ENCODE results near the gene SMCHD1.

GRCh38 chr18:2609604-2610003, 45.9 kb upstream of the SMCHD1 start:
- TF ChIP-seq, protein P1, sequence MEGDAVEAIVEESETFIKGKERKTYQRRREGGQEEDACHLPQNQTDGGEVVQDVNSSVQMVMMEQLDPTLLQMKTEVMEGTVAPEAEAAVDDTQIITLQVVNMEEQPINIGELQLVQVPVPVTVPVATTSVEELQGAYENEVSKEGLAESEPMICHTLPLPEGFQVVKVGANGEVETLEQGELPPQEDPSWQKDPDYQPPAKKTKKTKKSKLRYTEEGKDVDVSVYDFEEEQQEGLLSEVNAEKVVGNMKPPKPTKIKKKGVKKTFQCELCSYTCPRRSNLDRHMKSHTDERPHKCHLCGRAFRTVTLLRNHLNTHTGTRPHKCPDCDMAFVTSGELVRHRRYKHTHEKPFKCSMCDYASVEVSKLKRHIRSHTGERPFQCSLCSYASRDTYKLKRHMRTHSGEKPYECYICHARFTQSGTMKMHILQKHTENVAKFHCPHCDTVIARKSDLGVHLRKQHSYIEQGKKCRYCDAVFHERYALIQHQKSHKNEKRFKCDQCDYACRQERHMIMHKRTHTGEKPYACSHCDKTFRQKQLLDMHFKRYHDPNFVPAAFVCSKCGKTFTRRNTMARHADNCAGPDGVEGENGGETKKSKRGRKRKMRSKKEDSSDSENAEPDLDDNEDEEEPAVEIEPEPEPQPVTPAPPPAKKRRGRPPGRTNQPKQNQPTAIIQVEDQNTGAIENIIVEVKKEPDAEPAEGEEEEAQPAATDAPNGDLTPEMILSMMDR (IDR thresholded peaks at IDR 0.05): no peak
- no peak for TF ChIP-seq POLR2A (IDR thresholded peaks at IDR 0.05)

Measured in uterus (tissue), 2 donors.